ENCODE data around the gene CCR4. TPM values are rescaled to one million over a fixed set of nuclear protein-coding genes. Genes with fewer than 3 reads are reported as not detected.
"Not testable (repeated sequence)": the region's sequence is repeated elsewhere in the genome, so short reads cannot be mapped to it uniquely, and the experiment has no call there.

The CCR4 gene
- total and polyA plus RNA-seq, 3 donors from 2014 or later: 2.0 to 3.0 (median 2.8) TPM

DNA sequence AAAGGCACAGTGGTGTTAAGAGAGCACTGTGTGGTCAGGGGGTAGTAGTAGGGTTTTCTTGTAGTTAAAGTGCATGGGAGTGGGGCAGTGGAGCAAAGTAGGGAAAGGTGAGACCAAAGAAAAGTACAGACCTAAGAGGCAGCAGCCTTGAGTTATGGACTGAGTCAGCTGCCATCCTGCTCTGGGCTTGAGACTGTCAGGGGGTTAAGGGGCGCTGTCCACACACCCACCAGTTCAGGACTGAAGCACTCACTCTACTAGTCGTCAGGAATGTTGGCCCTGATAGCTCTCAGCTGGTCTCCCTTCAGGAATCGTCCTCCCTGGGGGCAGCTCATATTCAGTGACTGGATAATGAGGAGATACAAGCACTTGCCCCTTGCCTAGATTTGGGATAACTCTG is 7.9 kb downstream of the CCR4 start:
- Histone ChIP-seq H3K4me3 (no peak overlapping the region), H3K4me1 (peaks cover 5% of the 10 kb centered on the region), H3K27ac (no peak overlapping the region), H3K27me3 (no peaks in the 10 kb centered on the region), H3K36me3 (ENCODE audit: low read depth, missing control alignments) (no peaks in the 10 kb centered on the region), H3K9me3 (no peaks in the 10 kb centered on the region)
- no peak for DNase-seq
- WGBS, 2 donors: 47 to 65% methylated on average over 2 to 3 of the region's 3 CpGs
- TF ChIP-seq POLR2A (IDR thresholded peaks at IDR 0.05): no peak
- TF ChIP-seq, protein P1, sequence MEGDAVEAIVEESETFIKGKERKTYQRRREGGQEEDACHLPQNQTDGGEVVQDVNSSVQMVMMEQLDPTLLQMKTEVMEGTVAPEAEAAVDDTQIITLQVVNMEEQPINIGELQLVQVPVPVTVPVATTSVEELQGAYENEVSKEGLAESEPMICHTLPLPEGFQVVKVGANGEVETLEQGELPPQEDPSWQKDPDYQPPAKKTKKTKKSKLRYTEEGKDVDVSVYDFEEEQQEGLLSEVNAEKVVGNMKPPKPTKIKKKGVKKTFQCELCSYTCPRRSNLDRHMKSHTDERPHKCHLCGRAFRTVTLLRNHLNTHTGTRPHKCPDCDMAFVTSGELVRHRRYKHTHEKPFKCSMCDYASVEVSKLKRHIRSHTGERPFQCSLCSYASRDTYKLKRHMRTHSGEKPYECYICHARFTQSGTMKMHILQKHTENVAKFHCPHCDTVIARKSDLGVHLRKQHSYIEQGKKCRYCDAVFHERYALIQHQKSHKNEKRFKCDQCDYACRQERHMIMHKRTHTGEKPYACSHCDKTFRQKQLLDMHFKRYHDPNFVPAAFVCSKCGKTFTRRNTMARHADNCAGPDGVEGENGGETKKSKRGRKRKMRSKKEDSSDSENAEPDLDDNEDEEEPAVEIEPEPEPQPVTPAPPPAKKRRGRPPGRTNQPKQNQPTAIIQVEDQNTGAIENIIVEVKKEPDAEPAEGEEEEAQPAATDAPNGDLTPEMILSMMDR (IDR thresholded peaks at IDR 0.05): no peak
- intact Hi-C loops (cut with DNase I; ENCODE audit: low total_unique reads): no loop called here

DNA sequence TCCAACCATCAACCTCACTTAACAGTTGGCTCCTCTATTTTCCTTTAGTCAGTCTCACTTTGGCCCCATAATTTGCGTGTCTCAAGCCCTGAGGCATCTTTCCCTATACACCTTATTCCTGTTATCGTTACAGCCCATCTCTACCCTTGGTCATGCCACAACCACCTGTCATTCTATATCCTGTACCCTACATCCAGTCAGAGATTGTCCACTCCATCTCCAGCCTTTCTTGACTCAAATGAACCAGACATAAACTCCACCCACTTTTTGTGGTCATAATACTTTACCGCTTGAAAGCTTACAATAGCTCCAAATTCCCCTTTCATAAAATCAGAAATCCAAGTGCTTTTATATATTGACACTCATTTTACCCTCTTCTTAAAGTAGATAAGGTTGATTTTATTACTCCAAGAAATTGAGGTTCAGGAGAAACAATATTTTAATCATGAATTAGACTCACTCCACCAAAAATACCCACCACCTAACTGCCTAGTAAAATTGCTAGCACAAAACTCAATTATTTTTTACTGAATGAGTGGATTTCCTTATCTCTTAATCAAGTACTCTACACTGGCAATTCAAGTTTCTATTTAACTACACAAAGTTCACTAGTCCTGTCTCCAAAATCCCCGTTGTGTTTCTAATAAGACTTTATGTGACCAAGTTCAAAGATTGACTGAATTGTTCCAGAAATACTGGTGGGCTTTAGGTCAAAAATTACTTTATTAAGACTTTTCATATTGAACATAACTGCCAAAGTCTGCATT is 9.1 kb downstream of the CCR4 start:
- Histone ChIP-seq H3K9me3 (no peaks in the 10 kb centered on the region), H3K4me3 (no peak overlapping the region), H3K27ac (no peak overlapping the region), H3K36me3 (ENCODE audit: low read depth, missing control alignments) (no peaks in the 10 kb centered on the region), H3K27me3 (no peaks in the 10 kb centered on the region), H3K4me1 (peaks cover 5% of the 10 kb centered on the region)
- TF ChIP-seq POLR2A (IDR thresholded peaks at IDR 0.05): no peak
- TF ChIP-seq, protein P1 (IDR thresholded peaks at IDR 0.05): no peak
- DNase-seq: no peak
- intact Hi-C loops (cut with DNase I; ENCODE audit: low total_unique reads): no loop called here
- 86 to 93% methylated on average over 4 of the region's 4 CpGs for WGBS, 2 donors

GRCh38 chr3:32961189-32961715 is 9.8 kb downstream of the CCR4 start:
- intact Hi-C loops (cut with DNase I; ENCODE audit: low total_unique reads): no loop called here
- no peak overlapping the region for H3K4me3 ChIP-seq
- WGBS, 2 donors: 90 to 91% methylated on average over 5 of the region's 5 CpGs

GRCh38 chr3:32963871-32964270 is 12.4 kb downstream of the CCR4 start:
- intact Hi-C loops (cut with DNase I; ENCODE audit: low total_unique reads): no loop called here

More at GRCh38 chr3:32961189-32961715, 9.8 kb downstream of the CCR4 start:
- TF ChIP-seq POLR2A (IDR thresholded peaks at IDR 0.05): no peak
- TF ChIP-seq, protein P1 (IDR thresholded peaks at IDR 0.05): no peak
- Histone ChIP-seq H3K27me3 (no peaks in the 10 kb centered on the region), H3K4me1 (peaks cover 5% of the 10 kb centered on the region), H3K9me3 (no peaks in the 10 kb centered on the region), H3K36me3 (ENCODE audit: low read depth, missing control alignments) (no peaks in the 10 kb centered on the region), H3K27ac (no peak overlapping the region)
- DNase-seq: no peak

DNA sequence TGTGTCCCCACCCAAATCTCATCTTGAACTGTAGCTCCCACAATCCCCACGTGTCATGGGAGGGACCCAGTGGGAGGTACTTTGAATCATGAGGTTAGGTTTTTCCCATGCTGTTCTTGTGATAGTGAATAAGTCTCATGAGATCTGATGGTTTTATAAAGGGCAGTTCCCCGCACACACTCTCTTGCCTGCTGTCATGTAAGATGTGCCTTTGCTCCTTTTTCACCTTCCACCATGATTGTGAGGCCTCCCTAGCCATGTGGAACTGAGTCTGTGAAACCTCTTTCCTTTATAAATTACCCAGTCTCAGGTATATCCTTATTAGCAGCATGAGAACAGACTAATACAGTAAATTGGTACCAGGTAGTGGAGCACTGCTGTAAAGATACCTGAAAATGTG is 13.3 kb downstream of the CCR4 start:
- H3K36me3 ChIP-seq (ENCODE audit: low read depth, missing control alignments); H3K9me3 ChIP-seq; H3K4me1 ChIP-seq; DNase-seq; H3K27me3 ChIP-seq; intact Hi-C loops (cut with DNase I; ENCODE audit: low total_unique reads); H3K27ac ChIP-seq; H3K4me3 ChIP-seq: not testable (repeated sequence)
- WGBS, 2 donors: 67% methylated on average over 2 of the region's 2 CpGs

More at GRCh38 chr3:32963871-32964270, 12.4 kb downstream of the CCR4 start:
- 91 to 94% methylated on average over 3 of the region's 3 CpGs for WGBS, 2 donors
- no peaks in the 10 kb centered on the region for H3K36me3 ChIP-seq (ENCODE audit: low read depth, missing control alignments)
- no peaks in the 10 kb centered on the region for H3K27me3 ChIP-seq
- H3K9me3 ChIP-seq: no peaks in the 10 kb centered on the region
- no peak overlapping the region for H3K4me3 ChIP-seq
- no peak for TF ChIP-seq POLR2A (IDR thresholded peaks at IDR 0.05)
- TF ChIP-seq, protein P1 (IDR thresholded peaks at IDR 0.05): no peak
- DNase-seq: no peak
- no peak overlapping the region for H3K27ac ChIP-seq
- peaks cover 5% of the 10 kb centered on the region for H3K4me1 ChIP-seq

GRCh38 chr3:32965617-32966213 is 14.3 kb downstream of the CCR4 start:
- H3K4me1 ChIP-seq; DNase-seq; intact Hi-C loops (cut with DNase I; ENCODE audit: low total_unique reads); H3K9me3 ChIP-seq; H3K36me3 ChIP-seq (ENCODE audit: low read depth, missing control alignments); H3K27me3 ChIP-seq; H3K4me3 ChIP-seq; H3K27ac ChIP-seq: not testable (repeated sequence)
- WGBS, 2 donors: 75 to 89% methylated on average over 1 to 2 of the region's 2 CpGs

DNA sequence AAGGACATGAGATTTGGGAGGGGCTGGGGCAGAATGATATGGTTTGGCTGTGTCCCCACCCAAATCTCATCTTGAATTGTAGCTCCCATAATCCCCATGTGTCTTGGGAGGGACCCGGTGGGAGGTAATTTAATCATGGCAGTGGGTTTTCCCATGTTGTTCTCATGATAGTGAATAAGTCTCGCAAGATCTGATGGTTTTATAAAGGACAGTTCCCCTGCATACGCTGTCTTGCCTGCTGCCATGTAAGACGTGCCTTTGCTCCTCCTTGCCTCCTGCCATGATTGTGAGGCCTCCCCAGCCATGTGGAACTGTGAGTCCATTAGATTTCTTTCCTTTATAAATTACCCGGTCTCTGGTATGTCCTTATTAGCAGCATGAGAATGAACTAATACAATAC is 15.2 kb downstream of the CCR4 start:
- H3K4me3 ChIP-seq; intact Hi-C loops (cut with DNase I; ENCODE audit: low total_unique reads); DNase-seq; H3K27ac ChIP-seq; H3K36me3 ChIP-seq (ENCODE audit: low read depth, missing control alignments); H3K27me3 ChIP-seq; H3K4me1 ChIP-seq; H3K9me3 ChIP-seq: not testable (repeated sequence)
- WGBS, 2 donors: 77 to 93% methylated on average over 5 of the region's 5 CpGs
